ENCODE data around the gene SRPRB.

- TF ChIP-seq TAF1 (IDR thresholded peaks at IDR 0.05; ENCODE audit: low read depth) (no peak), REST (IDR thresholded peaks at IDR 0.05; ENCODE audit: borderline replicate concordance) (no peak), POLR2AphosphoS5 (IDR thresholded peaks at IDR 0.05) (no peak), RAD21 (conservative IDR thresholded peaks at IDR 0.05) (no peak), EZH2 (IDR thresholded peaks at IDR 0.05; ENCODE audit: borderline replicate concordance, insufficient read depth, low read length, poor library complexity, severe bottlenecking) (no peak), EP300 (conservative IDR thresholded peaks at IDR 0.05; ENCODE audit: poor library complexity, severe bottlenecking) (no peak)
- TF ChIP-seq, protein P1, sequence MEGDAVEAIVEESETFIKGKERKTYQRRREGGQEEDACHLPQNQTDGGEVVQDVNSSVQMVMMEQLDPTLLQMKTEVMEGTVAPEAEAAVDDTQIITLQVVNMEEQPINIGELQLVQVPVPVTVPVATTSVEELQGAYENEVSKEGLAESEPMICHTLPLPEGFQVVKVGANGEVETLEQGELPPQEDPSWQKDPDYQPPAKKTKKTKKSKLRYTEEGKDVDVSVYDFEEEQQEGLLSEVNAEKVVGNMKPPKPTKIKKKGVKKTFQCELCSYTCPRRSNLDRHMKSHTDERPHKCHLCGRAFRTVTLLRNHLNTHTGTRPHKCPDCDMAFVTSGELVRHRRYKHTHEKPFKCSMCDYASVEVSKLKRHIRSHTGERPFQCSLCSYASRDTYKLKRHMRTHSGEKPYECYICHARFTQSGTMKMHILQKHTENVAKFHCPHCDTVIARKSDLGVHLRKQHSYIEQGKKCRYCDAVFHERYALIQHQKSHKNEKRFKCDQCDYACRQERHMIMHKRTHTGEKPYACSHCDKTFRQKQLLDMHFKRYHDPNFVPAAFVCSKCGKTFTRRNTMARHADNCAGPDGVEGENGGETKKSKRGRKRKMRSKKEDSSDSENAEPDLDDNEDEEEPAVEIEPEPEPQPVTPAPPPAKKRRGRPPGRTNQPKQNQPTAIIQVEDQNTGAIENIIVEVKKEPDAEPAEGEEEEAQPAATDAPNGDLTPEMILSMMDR (IDR thresholded peaks at IDR 0.05; ENCODE audit: poor library complexity, severe bottlenecking) = no peak
Observed at GRCh38 chr3:133859381-133860234, 54.0 kb downstream of the SRPRB start.

Measured in neural cell (in vitro differentiated cells).